SJSA1 (cell line): Measurements from ENCODE around the gene ARF6. TPM values are rescaled to one million over a fixed set of nuclear protein-coding genes. Genes with fewer than 3 reads are reported as not detected.
"Not testable (repeated sequence)": the region's sequence is repeated elsewhere in the genome, so short reads cannot be mapped to it uniquely, and the experiment has no call there.

Experiments
- DNase-seq, 2 experiments: peaks; one replicate each; pipeline ENCODE4 v3.0.0-alpha.2; 2015 to 2020; ENCODE audit warnings: low spot score in 2 of 2, low read depth in 1 of 2
- H3K27ac ChIP-seq: fragments of 250-450 bp; sonication (Bioruptor Pico); 2 replicates; pipeline ENCODE4 v1.5.1; 2020; ENCODE audit warnings: mild to moderate bottlenecking, moderate library complexity
- H3K27me3 ChIP-seq: fragments of 250-450 bp; sonication (Bioruptor Pico); replicated peaks from 2 replicates; pipeline ENCODE4 v1.5.1; 2020; ENCODE audit warnings: mild to moderate bottlenecking, moderate library complexity
- H3K36me3 ChIP-seq: fragments of 250-450 bp; sonication (Bioruptor Pico); 2 replicates; pipeline ENCODE4 v1.5.1; 2020; ENCODE audit warnings: mild to moderate bottlenecking
- H3K4me1 ChIP-seq: fragments of 250-450 bp; sonication (Bioruptor Pico); replicated peaks from 2 replicates; pipeline ENCODE4 v1.6.1; 2021; ENCODE audit warnings: mild to moderate bottlenecking
- H3K4me3 ChIP-seq: fragments of 250-450 bp; sonication (Bioruptor Pico); 2 replicates; pipeline ENCODE4 v1.5.1; 2020; ENCODE audit warnings: mild to moderate bottlenecking
- H3K9me3 ChIP-seq: fragments of 250-450 bp; sonication (Bioruptor Pico); replicated peaks from 2 replicates; pipeline ENCODE4 v1.5.1; 2020; ENCODE audit warnings: mild to moderate bottlenecking
- total RNA-seq: library from RNA; depleted of rRNA; stranded (reverse); fragments of >200 nt; shearing (Covaris generic); gene quantifications from 2 replicates; pipeline ENCODE4 v1.2.3, GENCODE V29; 2014

The ARF6 gene
- total RNA-seq, 1 experiment from 2014 or later: 61.2 TPM

DNA sequence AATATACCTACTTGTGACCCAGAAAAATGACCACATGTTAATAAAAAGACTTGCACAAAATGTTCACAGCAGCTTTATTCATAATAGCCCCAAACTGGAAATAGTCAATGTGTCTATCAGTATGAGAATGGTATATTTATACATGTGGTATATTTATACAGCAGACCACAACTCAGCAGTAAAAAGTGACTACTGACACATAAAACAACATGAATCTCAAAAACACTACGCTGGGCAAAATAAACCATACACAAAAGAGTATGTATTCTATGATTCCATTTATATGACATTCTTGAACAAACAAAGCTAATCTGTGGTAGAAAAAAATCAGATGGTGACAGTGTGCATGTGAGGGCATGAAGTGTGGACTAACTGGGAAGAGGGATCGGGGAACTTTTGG, 35.1 kb downstream of the ARF6 start:
- Histone ChIP-seq H3K27ac (no peak overlapping the region), H3K4me3 (no peak overlapping the region), H3K4me1 (peaks cover 10% of the 10 kb centered on the region), H3K9me3 (no peaks in the 10 kb centered on the region), H3K36me3 (no peaks in the 10 kb centered on the region), H3K27me3 (no peaks in the 10 kb centered on the region)
- DNase-seq: no peak

DNA sequence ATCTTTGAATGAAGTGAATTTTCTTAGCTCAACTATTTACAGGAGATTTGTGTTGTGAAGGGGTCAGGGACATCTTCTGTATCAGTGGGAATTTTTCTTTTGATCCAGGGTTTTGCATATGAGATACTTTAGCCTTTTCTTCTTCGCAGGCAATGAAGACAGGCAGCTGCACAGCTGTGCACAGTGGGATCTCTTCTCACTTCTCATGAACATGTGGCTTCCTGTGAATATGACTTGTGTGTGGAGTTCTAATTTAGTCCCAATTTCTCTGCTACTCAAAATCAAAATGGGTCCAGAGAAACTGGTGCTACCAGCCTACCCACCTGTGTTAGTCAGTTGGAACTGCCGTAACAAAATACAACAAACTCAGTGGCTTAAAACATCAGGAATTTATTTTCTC, 37.8 kb downstream of the ARF6 start:
- no peak for DNase-seq
- H3K36me3 ChIP-seq: no peaks in the 10 kb centered on the region
- no peaks in the 10 kb centered on the region for H3K27me3 ChIP-seq
- H3K4me3 ChIP-seq: no peak overlapping the region
- H3K27ac ChIP-seq: no peak overlapping the region
- peaks cover 14% of the 10 kb centered on the region for H3K4me1 ChIP-seq
- no peaks in the 10 kb centered on the region for H3K9me3 ChIP-seq

DNA sequence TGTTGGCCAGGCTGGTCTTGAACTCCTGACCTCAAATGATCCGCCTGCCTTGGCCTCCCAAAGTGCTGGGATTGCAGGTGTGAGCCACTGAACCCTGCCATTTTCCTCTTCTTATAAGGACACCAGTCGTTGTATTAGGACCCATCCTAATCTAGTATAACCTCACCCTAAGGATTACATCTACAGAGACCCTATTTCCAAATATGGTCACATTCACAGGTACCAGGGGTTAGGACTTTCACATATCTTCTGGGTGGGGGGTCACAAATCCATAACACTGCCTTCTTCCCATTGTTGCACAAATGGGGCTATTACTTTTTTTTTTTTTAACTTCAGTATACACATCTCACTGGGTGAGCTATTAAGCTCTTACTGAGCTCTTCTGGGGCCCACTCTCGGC, 38.6 kb downstream of the ARF6 start:
- H3K27ac ChIP-seq: no peak overlapping the region

GRCh38 chr14:49933128-49933527, 40.2 kb downstream of the ARF6 start:
- no peaks in the 10 kb centered on the region for H3K9me3 ChIP-seq
- H3K4me3 ChIP-seq: no peak overlapping the region
- H3K4me1 ChIP-seq: peaks cover 8% of the 10 kb centered on the region
- H3K27me3 ChIP-seq: no peaks in the 10 kb centered on the region
- H3K27ac ChIP-seq: no peak overlapping the region
- no peak for DNase-seq
- H3K36me3 ChIP-seq: no peaks in the 10 kb centered on the region

More for the DNA sequence above, 38.6 kb downstream of the ARF6 start:
- no peak overlapping the region for H3K4me3 ChIP-seq
- H3K27me3 ChIP-seq: no peaks in the 10 kb centered on the region
- no peak for DNase-seq
- peaks cover 14% of the 10 kb centered on the region for H3K4me1 ChIP-seq
- no peaks in the 10 kb centered on the region for H3K36me3 ChIP-seq
- H3K9me3 ChIP-seq: no peaks in the 10 kb centered on the region

- Histone ChIP-seq H3K4me1 (peaks cover 7% of the 10 kb centered on the region; the same call in 1 of the 2 replicates), H3K9me3 (no peaks in the 10 kb centered on the region), H3K27ac (no peak overlapping the region), H3K4me3 (no peak overlapping the region), H3K27me3 (no peaks in the 10 kb centered on the region), H3K36me3 (no peaks in the 10 kb centered on the region)
- no peak for DNase-seq
These were observed 40.8 kb downstream of the ARF6 start for GRCh38 chr14:49933704-49934103.

DNA sequence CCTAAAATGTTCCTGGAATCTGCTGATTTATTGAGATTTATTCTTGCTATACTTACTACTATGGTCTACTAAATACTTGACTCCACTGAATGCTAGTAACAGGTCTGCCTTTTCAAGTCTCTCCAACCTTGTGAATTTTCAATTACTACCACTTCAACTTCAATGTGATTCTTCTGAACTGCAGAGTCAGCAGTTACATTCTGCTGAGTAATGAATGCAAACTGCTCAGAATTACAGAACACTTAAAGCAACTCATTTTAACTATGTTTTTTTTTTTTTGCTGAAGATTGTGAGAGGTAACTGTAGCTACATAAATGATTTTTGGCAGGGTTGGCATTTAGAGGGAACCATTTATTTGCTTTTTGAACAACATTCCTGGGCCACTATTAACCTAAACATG, 41.8 kb downstream of the ARF6 start:
- Histone ChIP-seq H3K4me1 (peaks cover 7% of the 10 kb centered on the region; the same call in 1 of the 2 replicates), H3K36me3 (no peaks in the 10 kb centered on the region), H3K4me3 (no peak overlapping the region), H3K9me3 (no peaks in the 10 kb centered on the region), H3K27ac (no peak overlapping the region), H3K27me3 (no peaks in the 10 kb centered on the region)
- no peak for DNase-seq

GRCh38 chr14:49935526-49935925, 42.6 kb downstream of the ARF6 start:
- H3K36me3 ChIP-seq: no peaks in the 10 kb centered on the region
- no peaks in the 10 kb centered on the region for H3K9me3 ChIP-seq
- H3K27ac ChIP-seq: no peak overlapping the region
- no peak for DNase-seq
- H3K4me3 ChIP-seq: no peak overlapping the region
- H3K4me1 ChIP-seq: peaks cover 7% of the 10 kb centered on the region; the same call in 1 of the 2 replicates
- no peaks in the 10 kb centered on the region for H3K27me3 ChIP-seq

- not testable (repeated sequence) for H3K4me3 ChIP-seq, H3K36me3 ChIP-seq
- peaks cover 13% of the 10 kb centered on the region for H3K4me1 ChIP-seq
These were observed 43.4 kb downstream of the ARF6 start for GRCh38 chr14:49936246-49936645.

DNA sequence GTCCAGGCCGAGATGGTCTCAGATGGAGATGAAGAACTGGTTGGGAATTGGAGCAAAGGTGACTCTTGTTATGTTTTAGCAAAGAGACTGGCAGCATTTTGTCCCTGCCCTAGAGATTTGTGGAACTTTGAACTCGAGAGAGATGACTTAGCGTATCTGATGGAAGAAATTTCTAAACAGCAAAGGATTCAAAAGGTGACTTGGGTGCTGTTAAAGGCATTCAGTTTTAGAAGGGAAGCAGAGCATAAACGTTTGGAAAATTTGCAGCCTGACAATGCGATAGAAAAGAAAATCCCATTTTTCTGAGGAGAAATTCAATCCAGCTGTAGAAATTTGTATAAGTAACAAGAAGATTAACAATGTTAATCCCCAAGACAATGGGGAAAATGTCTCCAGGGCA, 44.0 kb downstream of the ARF6 start:
- not testable (repeated sequence) for H3K9me3 ChIP-seq, H3K36me3 ChIP-seq, H3K27me3 ChIP-seq, H3K4me3 ChIP-seq, DNase-seq, H3K27ac ChIP-seq
- H3K4me1 ChIP-seq: peaks cover 15% of the 10 kb centered on the region

More at GRCh38 chr14:49936246-49936645, 43.4 kb downstream of the ARF6 start:
- not testable (repeated sequence) for DNase-seq, H3K27me3 ChIP-seq, H3K27ac ChIP-seq, H3K9me3 ChIP-seq

- H3K27ac ChIP-seq, H3K36me3 ChIP-seq, H3K9me3 ChIP-seq, H3K27me3 ChIP-seq, H3K4me3 ChIP-seq, DNase-seq: not testable (repeated sequence)
- peaks cover 11% of the 10 kb centered on the region for H3K4me1 ChIP-seq
These were observed 46.3 kb downstream of the ARF6 start for GRCh38 chr14:49939215-49939614.

DNA sequence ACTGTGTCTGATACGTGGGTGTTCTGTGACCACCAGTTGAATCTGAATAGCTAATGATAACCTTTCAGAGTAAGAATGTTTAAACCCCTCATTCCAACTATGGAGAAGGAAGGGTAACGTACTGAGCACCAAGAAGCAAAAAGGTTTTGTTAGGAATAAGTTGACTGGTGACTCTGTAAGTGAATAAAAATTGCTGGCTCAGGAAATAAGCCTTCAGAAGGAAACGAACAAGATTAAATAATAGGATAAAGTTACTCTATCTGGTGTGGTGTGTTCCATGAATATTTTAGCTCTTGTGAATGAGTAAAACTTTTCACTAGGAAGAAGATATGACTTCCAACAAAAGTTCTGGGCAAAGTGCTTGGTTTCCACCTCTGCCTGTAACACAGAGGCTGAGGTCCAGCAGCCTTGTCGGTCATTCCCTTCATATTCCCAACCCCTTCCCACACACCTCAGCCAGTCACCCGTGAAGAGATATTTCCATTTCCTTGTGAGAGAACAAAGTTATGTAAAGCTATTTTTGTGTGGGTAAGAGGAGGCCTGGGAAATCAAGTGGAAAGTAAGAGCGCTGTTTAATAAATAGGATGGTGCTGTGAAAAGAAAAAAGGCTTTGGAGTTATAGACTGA, 47.1 kb downstream of the ARF6 start:
- no peak for DNase-seq
- H3K36me3 ChIP-seq: no peaks in the 10 kb centered on the region
- peaks cover 9% of the 10 kb centered on the region for H3K4me1 ChIP-seq

DNA sequence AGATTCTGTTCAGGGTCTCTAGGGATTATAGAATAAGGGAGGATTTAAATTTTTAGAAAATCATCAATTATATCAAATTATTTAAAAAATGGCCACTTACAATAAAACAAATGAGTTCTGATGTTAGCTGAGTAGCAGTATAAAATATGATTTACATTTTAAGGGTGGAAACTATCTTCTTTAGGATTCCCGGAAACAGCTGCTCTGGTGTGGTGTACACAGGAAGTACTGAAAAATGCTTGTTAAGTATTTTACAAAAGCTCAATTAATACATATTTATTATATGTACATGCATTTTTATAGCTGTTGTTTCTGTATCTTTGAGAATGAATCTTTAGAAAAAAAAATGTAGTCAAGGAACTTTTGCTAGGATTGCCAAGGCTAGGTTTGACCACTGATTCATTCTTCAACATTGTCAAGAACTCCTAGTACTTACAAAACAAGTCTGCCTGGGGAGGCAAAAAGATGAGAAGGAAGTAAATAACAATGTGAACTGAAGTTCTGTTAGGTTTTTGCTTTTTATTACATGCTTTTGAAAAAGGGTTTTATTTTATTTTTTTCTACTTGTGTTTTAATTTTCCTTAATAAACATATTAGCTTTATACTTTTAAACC, 48.0 kb downstream of the ARF6 start:
- peaks cover 15% of the 10 kb centered on the region for H3K4me1 ChIP-seq
- no peak overlapping the region for H3K27ac ChIP-seq
- no peak overlapping the region for H3K4me3 ChIP-seq
- H3K9me3 ChIP-seq: no peaks in the 10 kb centered on the region
- H3K36me3 ChIP-seq: no peaks in the 10 kb centered on the region
- H3K27me3 ChIP-seq: no peaks in the 10 kb centered on the region
- no peak for DNase-seq

More for the DNA sequence above, 47.1 kb downstream of the ARF6 start:
- Histone ChIP-seq H3K27ac (no peak overlapping the region), H3K9me3 (no peaks in the 10 kb centered on the region), H3K27me3 (no peaks in the 10 kb centered on the region), H3K4me3 (no peak overlapping the region)

- H3K36me3 ChIP-seq: no peaks in the 10 kb centered on the region
- H3K27me3 ChIP-seq: no peaks in the 10 kb centered on the region
- H3K4me3 ChIP-seq: no peak overlapping the region
- no peak overlapping the region for H3K27ac ChIP-seq
- peaks cover 27% of the 10 kb centered on the region for H3K4me1 ChIP-seq
- no peaks in the 10 kb centered on the region for H3K9me3 ChIP-seq
- no peak for DNase-seq
These were observed 49.2 kb downstream of the ARF6 start for GRCh38 chr14:49942090-49942489.

DNA sequence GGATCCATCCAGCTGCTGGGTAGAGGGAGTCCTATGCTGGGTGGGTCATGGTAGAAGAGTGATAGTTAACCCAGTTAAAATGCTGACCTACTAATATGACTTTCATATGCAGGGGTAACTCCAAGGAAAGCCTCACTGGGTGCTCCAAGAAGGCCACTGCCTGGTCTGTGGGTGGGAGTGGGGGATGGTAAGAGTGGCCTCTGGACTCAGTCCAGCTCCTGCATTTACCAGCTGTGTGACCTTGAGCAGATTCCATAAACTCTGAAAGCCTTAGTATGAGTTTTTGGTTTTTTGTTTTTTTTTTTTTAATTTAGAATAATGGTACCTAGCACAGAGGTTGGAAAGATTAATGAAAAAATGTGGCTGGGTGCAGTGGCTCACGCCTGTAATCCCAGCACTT, 51.6 kb downstream of the ARF6 start:
- DNase-seq: no peak
- Histone ChIP-seq H3K4me3 (no peak overlapping the region), H3K27ac (no peak overlapping the region), H3K9me3 (no peaks in the 10 kb centered on the region), H3K27me3 (no peaks in the 10 kb centered on the region), H3K4me1 (peaks cover 28% of the 10 kb centered on the region), H3K36me3 (no peaks in the 10 kb centered on the region)
